ENCODE measurements around the gene PTHLH.

Gene PTHLH

GRCh38 chr12:27996761-27997160 lies 24.2 kb upstream of the PTHLH start:
- H3K9ac ChIP-seq (ENCODE audit: low read length): no peak overlapping the region
- no peaks in the 10 kb centered on the region for H3K36me3 ChIP-seq (ENCODE audit: insufficient read depth, low read length)
- H3K4me3 ChIP-seq (ENCODE audit: low read depth in 1 of 2, low read length in 2 of 2): no peak overlapping the region
- H3K4me1 ChIP-seq (ENCODE audit: insufficient read depth, low read length): no peaks in the 10 kb centered on the region
- no peak overlapping the region for H3K27ac ChIP-seq (ENCODE audit: low read depth, low read length)
- H3K9me3 ChIP-seq (ENCODE audit: low read length): no peaks in the 10 kb centered on the region
- no peaks in the 10 kb centered on the region for H3K27me3 ChIP-seq (ENCODE audit: control insufficient read depth in 1 of 2, insufficient read depth in 2 of 2, low read length in 2 of 2)

GRCh38 chr12:27995406-27995805 lies 22.9 kb upstream of the PTHLH start:
- Histone ChIP-seq H3K9me3 (ENCODE audit: low read length) (no peaks in the 10 kb centered on the region), H3K27me3 (ENCODE audit: control insufficient read depth in 1 of 2, insufficient read depth in 2 of 2, low read length in 2 of 2) (no peaks in the 10 kb centered on the region), H3K27ac (ENCODE audit: low read depth, low read length) (no peak overlapping the region), H3K9ac (ENCODE audit: low read length) (no peak overlapping the region), H3K4me3 (ENCODE audit: low read depth in 1 of 2, low read length in 2 of 2) (no peak overlapping the region), H3K4me1 (ENCODE audit: insufficient read depth, low read length) (no peaks in the 10 kb centered on the region), H3K36me3 (ENCODE audit: insufficient read depth, low read length) (no peaks in the 10 kb centered on the region)

- Histone ChIP-seq H3K9me3 (ENCODE audit: low read length) (no peaks in the 10 kb centered on the region), H3K4me1 (ENCODE audit: insufficient read depth, low read length) (no peaks in the 10 kb centered on the region), H3K9ac (ENCODE audit: low read length) (no peak overlapping the region), H3K27me3 (ENCODE audit: control insufficient read depth in 1 of 2, insufficient read depth in 2 of 2, low read length in 2 of 2) (no peaks in the 10 kb centered on the region), H3K36me3 (ENCODE audit: insufficient read depth, low read length) (no peaks in the 10 kb centered on the region), H3K27ac (ENCODE audit: low read depth, low read length) (no peak overlapping the region), H3K4me3 (ENCODE audit: low read depth in 1 of 2, low read length in 2 of 2) (no peak overlapping the region)
Measured at GRCh38 chr12:27988594-27989233, 16.2 kb upstream of the PTHLH start.

DNA sequence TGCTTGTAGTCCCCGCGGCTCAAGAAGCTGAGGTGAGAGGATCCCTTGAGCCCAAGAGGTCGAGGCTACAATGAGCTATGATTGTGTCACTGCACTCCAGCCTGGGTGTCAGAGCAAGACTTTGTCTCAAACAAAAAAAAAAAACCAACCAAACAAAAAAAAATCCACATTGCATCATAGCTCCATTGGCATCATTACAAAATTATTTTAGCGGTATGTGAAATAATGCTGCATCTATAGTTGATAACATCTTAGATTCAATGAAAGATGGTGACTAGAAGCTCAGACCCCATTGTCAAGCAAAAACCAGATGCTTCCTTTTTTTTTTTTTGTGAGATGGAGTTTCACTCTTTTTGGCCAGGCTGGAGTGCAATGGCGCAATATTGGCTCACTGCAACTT lies 14.8 kb upstream of the PTHLH start:
- H3K9me3 ChIP-seq (ENCODE audit: low read length): no peaks in the 10 kb centered on the region
- H3K9ac ChIP-seq (ENCODE audit: low read length): no peak overlapping the region
- no peak overlapping the region for H3K27ac ChIP-seq (ENCODE audit: low read depth, low read length)
- H3K4me3 ChIP-seq (ENCODE audit: low read depth in 1 of 2, low read length in 2 of 2): no peak overlapping the region
- H3K36me3 ChIP-seq (ENCODE audit: insufficient read depth, low read length): no peaks in the 10 kb centered on the region
- H3K27me3 ChIP-seq (ENCODE audit: control insufficient read depth in 1 of 2, insufficient read depth in 2 of 2, low read length in 2 of 2): no peaks in the 10 kb centered on the region
- H3K4me1 ChIP-seq (ENCODE audit: insufficient read depth, low read length): no peaks in the 10 kb centered on the region

- no peaks in the 10 kb centered on the region for H3K9me3 ChIP-seq (ENCODE audit: low read length)
Measured at GRCh38 chr12:27984275-27984674, 11.7 kb upstream of the PTHLH start.

GRCh38 chr12:27982951-27983350 lies 10.4 kb upstream of the PTHLH start:
- H3K4me1 ChIP-seq (ENCODE audit: insufficient read depth, low read length): no peaks in the 10 kb centered on the region
- H3K9ac ChIP-seq (ENCODE audit: low read length): no peak overlapping the region
- no peaks in the 10 kb centered on the region for H3K9me3 ChIP-seq (ENCODE audit: low read length)
- H3K27me3 ChIP-seq (ENCODE audit: control insufficient read depth in 1 of 2, insufficient read depth in 2 of 2, low read length in 2 of 2): no peaks in the 10 kb centered on the region
- H3K36me3 ChIP-seq (ENCODE audit: insufficient read depth, low read length): no peaks in the 10 kb centered on the region
- H3K4me3 ChIP-seq (ENCODE audit: low read depth in 1 of 2, low read length in 2 of 2): no peak overlapping the region
- no peak overlapping the region for H3K27ac ChIP-seq (ENCODE audit: low read depth, low read length)

More at GRCh38 chr12:27984275-27984674, 11.7 kb upstream of the PTHLH start:
- no peak overlapping the region for H3K4me3 ChIP-seq (ENCODE audit: low read depth in 1 of 2, low read length in 2 of 2)
- no peaks in the 10 kb centered on the region for H3K27me3 ChIP-seq (ENCODE audit: control insufficient read depth in 1 of 2, insufficient read depth in 2 of 2, low read length in 2 of 2)
- no peak overlapping the region for H3K27ac ChIP-seq (ENCODE audit: low read depth, low read length)
- no peak overlapping the region for H3K9ac ChIP-seq (ENCODE audit: low read length)
- no peaks in the 10 kb centered on the region for H3K4me1 ChIP-seq (ENCODE audit: insufficient read depth, low read length)
- no peaks in the 10 kb centered on the region for H3K36me3 ChIP-seq (ENCODE audit: insufficient read depth, low read length)

- H3K36me3 ChIP-seq (ENCODE audit: insufficient read depth, low read length): no peaks in the 10 kb centered on the region
Measured at GRCh38 chr12:27982385-27982784, 9.9 kb upstream of the PTHLH start.

GRCh38 chr12:27981874-27982273 lies 9.3 kb upstream of the PTHLH start:
- H3K27ac ChIP-seq (ENCODE audit: low read depth, low read length): no peak overlapping the region
- H3K36me3 ChIP-seq (ENCODE audit: insufficient read depth, low read length): no peaks in the 10 kb centered on the region
- no peaks in the 10 kb centered on the region for H3K4me1 ChIP-seq (ENCODE audit: insufficient read depth, low read length)
- H3K27me3 ChIP-seq (ENCODE audit: control insufficient read depth in 1 of 2, insufficient read depth in 2 of 2, low read length in 2 of 2): no peaks in the 10 kb centered on the region
- no peaks in the 10 kb centered on the region for H3K9me3 ChIP-seq (ENCODE audit: low read length)
- no peak overlapping the region for H3K9ac ChIP-seq (ENCODE audit: low read length)
- no peak overlapping the region for H3K4me3 ChIP-seq (ENCODE audit: low read depth in 1 of 2, low read length in 2 of 2)

More at GRCh38 chr12:27982385-27982784, 9.9 kb upstream of the PTHLH start:
- Histone ChIP-seq H3K4me1 (ENCODE audit: insufficient read depth, low read length) (no peaks in the 10 kb centered on the region), H3K27me3 (ENCODE audit: control insufficient read depth in 1 of 2, insufficient read depth in 2 of 2, low read length in 2 of 2) (no peaks in the 10 kb centered on the region), H3K9ac (ENCODE audit: low read length) (no peak overlapping the region), H3K4me3 (ENCODE audit: low read depth in 1 of 2, low read length in 2 of 2) (no peak overlapping the region), H3K27ac (ENCODE audit: low read depth, low read length) (no peak overlapping the region), H3K9me3 (ENCODE audit: low read length) (no peaks in the 10 kb centered on the region)

DNA sequence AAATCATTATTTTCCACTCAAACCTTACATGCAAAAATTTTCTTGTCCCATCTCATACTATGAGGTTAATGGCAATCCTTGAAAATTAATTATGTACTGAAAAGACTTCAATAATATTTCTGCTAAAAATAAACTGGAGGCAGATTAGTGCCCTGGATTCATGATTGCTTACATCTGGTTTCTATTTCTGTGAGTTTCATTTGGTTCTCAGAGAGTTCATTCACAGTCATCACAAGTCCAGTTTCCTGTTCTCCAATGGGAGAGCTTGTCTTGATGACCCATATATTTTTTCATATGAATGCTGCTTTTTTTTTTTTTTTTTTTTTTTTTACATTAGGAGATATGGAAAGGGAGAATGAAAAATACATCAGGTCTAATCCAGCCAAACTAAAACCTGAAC lies 6.6 kb upstream of the PTHLH start:
- no peak overlapping the region for H3K4me3 ChIP-seq (ENCODE audit: low read depth in 1 of 2, low read length in 2 of 2)
- H3K27ac ChIP-seq (ENCODE audit: low read depth, low read length): no peak overlapping the region
- no peaks in the 10 kb centered on the region for H3K9me3 ChIP-seq (ENCODE audit: low read length)
- no peak overlapping the region for H3K9ac ChIP-seq (ENCODE audit: low read length)
- no peaks in the 10 kb centered on the region for H3K36me3 ChIP-seq (ENCODE audit: insufficient read depth, low read length)
- H3K27me3 ChIP-seq (ENCODE audit: control insufficient read depth in 1 of 2, insufficient read depth in 2 of 2, low read length in 2 of 2): peaks cover 15 to 23% of the 10 kb centered on the region in 2 donors
- no peaks in the 10 kb centered on the region for H3K4me1 ChIP-seq (ENCODE audit: insufficient read depth, low read length)

- Histone ChIP-seq H3K36me3 (ENCODE audit: insufficient read depth, low read length) (no peaks in the 10 kb centered on the region), H3K4me3 (ENCODE audit: low read depth in 1 of 2, low read length in 2 of 2) (peak overlapping the region in 1 of 2 donors; percentile 23), H3K9ac (ENCODE audit: low read length) (no peak overlapping the region), H3K4me1 (ENCODE audit: insufficient read depth, low read length) (no peaks in the 10 kb centered on the region), H3K27ac (ENCODE audit: low read depth, low read length) (no peak overlapping the region), H3K27me3 (ENCODE audit: control insufficient read depth in 1 of 2, insufficient read depth in 2 of 2, low read length in 2 of 2) (peaks cover 15 to 39% of the 10 kb centered on the region in 2 donors), H3K9me3 (ENCODE audit: low read length) (no peaks in the 10 kb centered on the region)
Measured at GRCh38 chr12:27975222-27976136, 2.9 kb upstream of the PTHLH start.

- Histone ChIP-seq H3K27ac (ENCODE audit: low read depth, low read length) (no peak overlapping the region), H3K4me1 (ENCODE audit: insufficient read depth, low read length) (no peaks in the 10 kb centered on the region), H3K4me3 (ENCODE audit: low read depth in 1 of 2, low read length in 2 of 2) (peak overlapping the region in 1 of 2 donors; percentile 23), H3K36me3 (ENCODE audit: insufficient read depth, low read length) (no peaks in the 10 kb centered on the region), H3K9ac (ENCODE audit: low read length) (no peak overlapping the region), H3K9me3 (ENCODE audit: low read length) (no peaks in the 10 kb centered on the region), H3K27me3 (ENCODE audit: control insufficient read depth in 1 of 2, insufficient read depth in 2 of 2, low read length in 2 of 2) (peaks cover 17 to 43% of the 10 kb centered on the region in 2 donors)
Measured at GRCh38 chr12:27974735-27975221, 2.2 kb upstream of the PTHLH start.

Measured in muscle layer of colon (tissue), 2 donors.